Adrenal gland (tissue), 5 donors: ENCODE measurements around the gene RELA.

Source experiments
- CTCF ChIP-seq, 6 experiments: fragments of 450-650 bp in 4 of 6; fragments of 200-600 bp in 2 of 6; sonication (generic) in 1 of 6; IDR thresholded peaks; 1 replicate in 5 of 6; 2 replicates in 1 of 6; pipeline versions ENCODE4 v1.5.1 to v1.8.0; 2016 to 2021; ENCODE audit warnings: antibody characterized with exemption in 6 of 6, mild to moderate bottlenecking in 2 of 6, moderate library complexity in 1 of 6
- POLR2A ChIP-seq, 2 donors: fragments of 450-650 bp; IDR thresholded peaks; one replicate each; pipeline ENCODE4 v1.6.1; 2017; ENCODE audit warnings: antibody characterized with exemption in 2 of 2, mild to moderate bottlenecking in 2 of 2, moderate library complexity in 1 of 2
- donor health status: DM: no; HTN: no; CAD: no.

- TF ChIP-seq POLR2A (IDR thresholded peaks at IDR 0.05) (no peak), CTCF (IDR thresholded peaks at IDR 0.05) (no peak)
Measured at GRCh38 chr11:65613091-65613928, 49.4 kb downstream of the RELA start.
